Panc1 (cell line): ENCODE measurements around the gene UFD1. TPM values are rescaled to one million over a fixed set of nuclear protein-coding genes. Genes with fewer than 3 reads are reported as not detected.

Experiments
- ATAC-seq: fragments of 200-7000 bp; cut with Tn5 transposase; 2 replicates; pipeline ENCODE4 v1.9.1; 2020; ENCODE audit warnings: mild to moderate bottlenecking, moderate library complexity
- BruUV-seq: library from RNA; stranded (reverse); fragments of 400-500 nt; replicated peaks from 2 replicates; lab custom pipeline; 2021; lab: Mats Ljungman, UMichigan
- CTCF ChIA-PET: fragments of 300-600 bp; sonication (Branson Sonifier 250); formaldehyde crosslinking; loops from one replicate; lab custom pipeline; 2022; ENCODE audit warnings: antibody characterized with exemption; lab: Charles Lee
- POLR2A ChIA-PET: fragments of 300-600 bp; sonication (Branson Sonifier 250); formaldehyde crosslinking; loops from one replicate; lab custom pipeline; 2022; ENCODE audit warnings: antibody characterized with exemption; lab: Charles Lee
- DNase-seq: peaks from one replicate; pipeline ENCODE4 v3.0.0-alpha.2; 2010; ENCODE audit warnings: low read depth, low spot score
- H3K27ac ChIP-seq: 2 replicates; pipeline ENCODE4 v1.5.1; 2011; ENCODE audit warnings: mild to moderate bottlenecking, low read length, inconsistent platforms
- H3K27me3 ChIP-seq: fragments of 200-500 bp; sonication (Bioruptor generic); 2 replicates; pipeline ENCODE4 v1.6.0; 2014; ENCODE audit warnings: low read length, inconsistent platforms; ENCODE audit not compliant: control insufficient read depth, insufficient read depth
- H3K36me3 ChIP-seq: fragments of 200-500 bp; sonication (Bioruptor generic); 2 replicates; pipeline ENCODE4 v1.5.1; 2014; ENCODE audit warnings: inconsistent platforms, mild to moderate bottlenecking, low read length, moderate library complexity; ENCODE audit not compliant: control insufficient read depth, insufficient read depth
- H3K4me1 ChIP-seq: 2 replicates; pipeline ENCODE4 v1.5.1; 2011; ENCODE audit warnings: inconsistent platforms, mild to moderate bottlenecking, low read length, moderate library complexity; ENCODE audit not compliant: control insufficient read depth, insufficient read depth
- H3K4me3 ChIP-seq, 2 experiments: 2 replicates each; pipeline ENCODE4 v1.5.1; 2011 to 2012; ENCODE audit warnings: low read depth in 2 of 2, low read length in 2 of 2, mild to moderate bottlenecking in 2 of 2, inconsistent platforms in 1 of 2, moderate library complexity in 1 of 2
- H3K9me3 ChIP-seq: fragments of 200-500 bp; sonication (Bioruptor generic); 2 replicates; pipeline ENCODE4 v1.5.1; 2014; ENCODE audit warnings: low read depth, mild to moderate bottlenecking, inconsistent platforms, low read length, moderate library complexity; ENCODE audit not compliant: control insufficient read depth, insufficient read depth
- CTCF ChIP-seq: fragments of 450-650 bp; IDR thresholded peaks from 2 replicates; pipeline ENCODE4 v1.5.1; 2017; ENCODE audit warnings: mild to moderate bottlenecking
- POLR2AphosphoS5 ChIP-seq: IDR thresholded peaks from 2 replicates; pipeline ENCODE4 v1.6.1; 2012; ENCODE audit warnings: mild to moderate bottlenecking, low read depth, low read length, moderate library complexity
- REST ChIP-seq, 2 experiments: IDR thresholded peaks; 2 replicates each; pipeline ENCODE4 v1.6.1; 2011 to 2012; ENCODE audit warnings: low read depth in 2 of 2, control low read depth in 1 of 2, low read length in 1 of 2, mild to moderate bottlenecking in 1 of 2, moderate library complexity in 1 of 2; ENCODE audit not compliant: insufficient read depth in 1 of 2
- SIN3A ChIP-seq: IDR thresholded peaks from 2 replicates; pipeline ENCODE4 v1.6.1; 2012; ENCODE audit warnings: low read depth, mild to moderate bottlenecking, low read length, moderate library complexity, borderline replicate concordance; ENCODE audit not compliant: insufficient read depth
- TCF7L2 ChIP-seq: IDR thresholded peaks from 2 replicates; pipeline ENCODE4 v1.6.1; 2011; ENCODE audit warnings: mild to moderate bottlenecking, low read depth, low read length, inconsistent platforms
- in situ Hi-C: cut with HindIII; loops from 2 replicates; pipeline ENCODE4 v1.10.0; 2016; ENCODE audit warnings: low sequenced_read_pairs, low pct_unique_long_range_greater_than_20kb
- intact Hi-C: fragments of 100-400 bp; cut with micrococcal nuclease; formaldehyde crosslinking; loops from one replicate; pipeline ENCODE4 v1.10.0; 2022; ENCODE audit not compliant: unreplicated experiment
- total RNA-seq: library from RNA; stranded (reverse); gene quantifications from one replicate; pipeline ENCODE4 v1.2.1, GENCODE V29; 2021; ENCODE audit not compliant: unreplicated experiment

The UFD1 gene
- total RNA-seq, 1 experiment from 2014 or later, result 82.8 TPM

GRCh38 chr22:19411690-19412045, 67.3 kb downstream of the UFD1 start:
- DNase-seq (no peak), ATAC-seq (no peak)
- ChIA-PET CTCF (interaction anchor here (0.7 kb wide), 1 partner anchor 655 kb away, joined by 3 read pairs; no protein-coding TSS in a partner anchor), POLR2A (interaction anchor here (0.5 kb wide), 1 partner anchor 27 kb away, joined by 3 read pairs; no protein-coding TSS in a partner anchor)
- no TSS peak for BruUV-seq
- no peak overlapping the region for H3K4me3 ChIP-seq
- H3K27ac ChIP-seq, result no peak overlapping the region
- no peaks in the 10 kb centered on the region for H3K36me3 ChIP-seq
- TF ChIP-seq POLR2AphosphoS5 (no peak), REST (IDR thresholded peaks at IDR 0.05; ENCODE audit: insufficient read depth in 1 of 2, low read depth in 2 of 2, low read length in 1 of 2) (no peak), SIN3A (no peak), TCF7L2 (no peak), CTCF (no peak)
- in situ Hi-C loops (no loop called here), intact Hi-C loops (no loop called here)
- no peaks in the 10 kb centered on the region for H3K27me3 ChIP-seq
- no peaks in the 10 kb centered on the region for H3K4me1 ChIP-seq
- no peaks in the 10 kb centered on the region for H3K9me3 ChIP-seq

- in situ Hi-C loops, result no loop called here
- BruUV-seq, result no TSS peak
- Histone ChIP-seq H3K36me3 (no peaks in the 10 kb centered on the region), H3K27me3 (no peaks in the 10 kb centered on the region), H3K9me3 (no peaks in the 10 kb centered on the region), H3K4me1 (no peaks in the 10 kb centered on the region), H3K4me3 (no peak overlapping the region), H3K27ac (no peak overlapping the region)
- no peak for DNase-seq
- intact Hi-C loops, result no loop called here
- ChIA-PET CTCF (no interaction called here), POLR2A (no interaction called here)
- ATAC-seq, result no peak
- TF ChIP-seq POLR2AphosphoS5 (no peak), REST (IDR thresholded peaks at IDR 0.05; ENCODE audit: insufficient read depth in 1 of 2, low read depth in 2 of 2, low read length in 1 of 2) (no peak), SIN3A (no peak), CTCF (no peak), TCF7L2 (no peak)
These were observed 67.9 kb downstream of the UFD1 start for GRCh38 chr22:19410941-19411689.
